Activated CD4-positive, alpha-beta T cell treated with anti-CD3 and anti-CD28 coated beads for 1 hour (primary cell): ENCODE measurements around the gene NDFIP2.

Experiments used
- DNase-seq: peaks from one replicate; pipeline ENCODE4 v3.0.0-alpha.2; 2020

NDFIP2 gene

DNA sequence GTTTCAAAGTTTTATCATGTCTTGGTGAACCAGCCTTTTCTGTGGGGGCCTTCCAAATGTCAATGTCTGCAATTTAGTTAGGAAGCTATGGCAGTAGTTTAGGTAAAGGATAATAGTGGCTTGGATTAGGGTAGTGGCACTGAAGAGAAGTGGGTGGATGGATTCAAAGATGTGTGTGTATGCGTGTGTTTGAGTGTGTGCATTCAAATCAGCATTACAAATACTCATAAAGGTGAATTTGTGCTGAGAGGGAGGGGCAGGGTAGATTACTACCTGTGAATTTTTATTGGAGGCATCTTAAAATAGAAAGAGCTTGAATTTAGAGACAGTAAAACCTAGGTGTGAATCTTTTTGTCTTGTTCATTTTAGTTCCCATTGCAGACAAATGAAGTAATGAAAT is 16.9 kb downstream of the NDFIP2 start:
- DNase-seq: no peak

DNA sequence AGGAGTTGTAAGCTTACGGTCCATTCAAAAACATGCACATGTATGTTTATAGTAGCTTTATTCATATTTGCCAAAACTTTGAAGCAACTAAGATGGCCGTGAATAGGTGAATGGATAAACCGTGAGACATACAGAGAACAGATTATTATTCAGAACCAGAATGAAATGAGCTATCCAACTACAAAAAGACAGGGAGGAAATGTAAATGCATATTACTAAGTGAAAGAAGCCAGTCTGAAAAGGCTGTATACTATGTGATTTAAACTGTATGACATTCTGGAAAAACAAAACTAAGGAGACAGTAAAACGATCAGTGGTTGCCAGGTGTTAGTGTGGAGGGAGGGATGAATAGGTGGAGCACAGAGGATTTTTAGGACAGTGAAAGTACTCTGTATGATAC is 19.9 kb downstream of the NDFIP2 start:
- DNase-seq: no peak

DNA sequence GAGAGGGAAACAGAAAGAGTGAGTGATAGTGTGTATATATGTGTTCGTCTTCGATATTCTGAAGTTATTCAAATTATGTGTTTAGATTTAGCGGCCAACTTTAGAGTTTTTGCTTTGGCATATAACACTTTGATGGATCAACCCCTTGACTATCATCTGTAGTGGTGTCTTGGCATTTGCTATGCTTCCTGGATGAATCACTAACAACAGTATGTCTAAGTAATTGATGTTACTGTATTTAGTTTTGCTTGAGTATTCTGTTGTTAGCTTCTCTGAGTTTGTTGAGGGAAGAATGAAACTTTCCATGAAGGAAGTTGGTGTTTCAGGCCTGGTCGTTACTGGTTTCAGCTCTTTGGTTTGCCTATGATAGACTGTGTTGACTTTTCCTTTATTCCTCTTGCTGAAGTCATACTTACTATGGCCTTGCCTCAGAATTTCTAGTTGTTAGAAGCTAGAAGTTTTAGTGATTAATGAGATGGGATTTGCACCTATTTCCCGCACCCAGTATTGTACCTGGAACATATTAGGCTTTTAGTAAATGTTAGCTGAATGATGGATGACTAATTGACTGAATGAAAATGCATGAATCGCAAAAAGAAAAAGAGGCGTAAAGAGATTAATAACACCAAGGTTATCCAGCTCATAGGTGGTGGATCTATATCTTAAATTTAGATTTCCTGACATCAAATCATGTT is 20.7 kb downstream of the NDFIP2 start:
- DNase-seq: no peak

DNA sequence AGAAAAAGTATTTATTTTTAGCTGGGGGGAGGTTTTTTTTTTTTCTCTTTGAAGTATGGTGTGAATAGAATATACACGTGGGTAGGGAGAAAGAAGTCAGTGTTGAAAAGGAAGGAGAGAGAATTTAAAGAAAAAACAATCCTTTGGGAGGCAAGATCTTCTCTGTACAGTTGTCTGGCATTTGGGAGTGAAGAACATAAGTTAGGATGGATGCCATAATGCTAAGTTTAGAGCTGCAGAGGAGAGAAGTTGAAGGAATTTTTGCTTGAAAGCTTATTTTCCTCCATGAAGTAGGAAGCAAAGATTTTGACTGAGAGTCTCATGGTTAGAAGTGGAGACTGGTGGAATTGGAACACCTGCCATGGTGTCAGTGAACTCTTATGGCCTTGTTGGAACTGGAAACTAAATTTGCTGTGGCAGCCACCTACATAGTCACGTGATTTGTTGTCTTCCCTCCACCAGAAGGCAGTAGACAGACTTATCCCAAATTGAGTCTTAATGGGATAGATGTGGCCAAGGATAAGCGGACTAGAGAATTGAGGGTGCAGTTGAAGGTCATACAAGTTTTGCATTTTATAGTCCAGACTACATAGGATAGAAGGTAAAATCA is 22.0 kb downstream of the NDFIP2 start:
- DNase-seq: no peak

DNA sequence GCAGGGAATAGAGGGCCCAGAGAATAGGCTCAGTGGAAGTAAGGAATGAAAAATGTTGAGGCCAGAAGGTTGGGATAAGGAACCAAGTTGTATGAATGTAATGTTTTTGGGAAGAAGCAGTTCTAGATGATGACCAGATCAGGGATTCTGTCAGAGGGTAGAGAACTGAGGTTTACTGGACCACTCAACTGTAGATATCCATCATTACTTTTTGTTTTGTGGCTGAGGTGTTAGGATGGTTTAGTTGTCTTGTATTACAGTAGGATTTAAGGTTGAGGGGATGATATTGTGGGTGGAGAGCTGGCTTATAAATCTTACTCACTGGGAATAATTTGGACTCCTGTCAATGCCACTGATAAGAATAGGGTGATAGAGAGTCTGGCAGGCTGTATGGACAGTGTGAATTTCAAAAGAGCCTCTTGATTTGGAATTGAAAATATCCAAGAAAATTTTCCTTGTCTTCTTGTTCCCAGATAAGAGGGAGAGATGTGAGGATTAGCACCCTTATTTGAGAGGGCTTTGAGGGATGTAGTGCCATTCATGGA is 22.6 kb downstream of the NDFIP2 start:
- no peak for DNase-seq

DNA sequence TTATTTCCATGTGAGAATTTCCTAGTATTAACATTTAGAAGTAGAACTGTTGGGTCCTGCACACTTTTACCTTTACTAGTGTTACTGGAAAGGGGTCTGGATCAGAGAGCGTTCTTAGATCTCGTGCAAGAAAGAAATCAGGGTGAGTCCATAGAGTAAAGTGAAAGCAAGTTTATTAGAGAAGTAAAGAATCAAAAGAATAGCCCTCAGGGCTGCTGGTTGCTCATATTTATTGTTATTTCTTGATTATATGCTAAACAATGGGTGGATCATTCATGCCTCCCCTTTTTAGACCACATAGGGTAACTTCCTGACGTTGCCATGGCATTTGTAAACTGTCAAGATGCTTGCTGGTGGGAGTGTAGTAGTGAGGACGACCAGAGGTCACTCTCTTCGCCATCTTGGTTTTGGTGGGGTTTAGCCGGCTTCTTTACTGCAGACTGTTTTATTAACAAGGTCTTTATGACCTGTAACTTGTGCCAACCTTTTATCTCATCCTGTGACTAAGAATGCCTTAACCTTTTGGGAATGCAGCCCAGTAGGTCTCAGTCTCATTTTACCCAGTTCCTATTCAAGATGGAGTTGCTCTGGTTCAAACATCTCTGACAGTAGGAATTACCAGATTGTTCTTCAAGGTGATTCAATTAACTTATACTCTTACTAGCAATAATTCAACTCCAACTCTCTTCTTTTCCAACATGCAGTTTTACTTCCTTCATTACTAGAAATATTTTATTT is 27.4 kb downstream of the NDFIP2 start:
- no peak for DNase-seq

DNA sequence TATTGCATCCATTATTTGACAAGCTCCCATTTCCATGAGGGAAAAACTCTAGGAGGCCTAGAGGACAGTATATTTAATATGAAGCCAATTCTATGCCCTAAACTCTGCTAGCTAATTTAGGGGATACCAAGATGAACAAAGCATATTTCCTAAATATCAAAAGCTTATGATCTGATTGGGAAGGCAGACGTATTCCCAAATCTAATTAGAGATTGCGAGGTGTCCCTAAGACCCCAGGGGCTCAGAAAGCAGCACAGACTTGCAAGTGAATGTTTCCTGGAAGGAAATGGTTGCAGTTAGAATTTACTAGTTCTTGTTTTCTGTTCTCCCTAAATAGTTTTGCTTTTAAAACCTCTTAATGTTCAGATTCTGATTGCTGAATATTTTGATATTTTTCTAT is 30.7 kb downstream of the NDFIP2 start:
- DNase-seq: no peak

DNA sequence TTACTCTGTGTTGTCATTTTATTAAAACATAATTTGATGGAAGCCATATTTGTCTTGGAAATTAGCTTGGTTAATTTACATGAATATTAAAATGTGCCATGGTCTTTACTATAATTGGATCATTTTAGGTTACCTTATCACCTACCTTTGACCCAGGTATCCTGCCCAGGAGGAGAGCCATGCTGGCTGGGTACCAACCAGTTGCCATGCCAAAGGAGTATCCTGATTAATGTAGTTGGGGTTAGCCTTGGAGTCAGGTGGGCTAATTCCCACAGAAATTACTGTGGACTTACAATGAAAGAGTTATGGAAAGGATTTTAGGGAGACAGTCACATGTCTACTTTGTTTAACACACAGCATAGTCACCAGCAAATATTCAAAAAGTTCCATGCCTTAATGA is 32.0 kb downstream of the NDFIP2 start:
- DNase-seq: no peak

DNA sequence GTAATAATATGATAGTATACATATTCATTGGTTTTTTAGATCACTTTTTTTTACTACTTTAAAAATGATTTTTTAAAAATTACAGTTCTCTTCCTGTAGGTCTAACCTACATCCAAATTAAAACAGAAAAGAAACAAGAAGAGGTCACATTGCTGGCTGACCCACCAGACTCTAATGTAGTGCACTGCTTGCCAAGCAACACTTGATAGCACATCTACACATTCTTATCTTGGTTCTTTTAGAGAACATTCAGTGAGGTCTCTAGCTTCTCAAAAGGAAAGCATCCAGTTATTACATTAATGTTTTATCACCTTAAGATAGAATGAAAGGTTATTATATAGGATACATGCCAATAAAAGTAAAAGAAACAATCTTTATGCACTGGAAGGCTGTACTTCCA is 35.6 kb downstream of the NDFIP2 start:
- DNase-seq: no peak

DNA sequence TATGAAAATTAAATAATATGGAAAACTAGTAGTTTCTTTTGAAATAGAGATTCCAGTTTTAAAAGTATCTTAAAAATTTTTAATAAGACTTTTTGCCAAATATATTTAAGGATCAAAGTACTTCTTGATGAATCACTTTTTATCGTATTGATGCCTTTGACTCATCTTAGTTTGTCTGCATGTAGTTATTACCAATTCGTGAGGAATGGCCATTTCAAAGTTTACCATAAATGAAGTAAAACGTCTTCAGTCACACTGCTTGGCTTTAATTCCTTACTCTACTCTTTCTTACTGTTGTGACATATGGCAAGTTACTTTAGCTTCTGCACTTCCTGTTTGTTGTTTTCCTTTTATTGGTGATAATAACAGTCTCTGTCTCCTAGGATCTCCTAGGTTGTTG is 38.3 kb downstream of the NDFIP2 start:
- no peak for DNase-seq

DNA sequence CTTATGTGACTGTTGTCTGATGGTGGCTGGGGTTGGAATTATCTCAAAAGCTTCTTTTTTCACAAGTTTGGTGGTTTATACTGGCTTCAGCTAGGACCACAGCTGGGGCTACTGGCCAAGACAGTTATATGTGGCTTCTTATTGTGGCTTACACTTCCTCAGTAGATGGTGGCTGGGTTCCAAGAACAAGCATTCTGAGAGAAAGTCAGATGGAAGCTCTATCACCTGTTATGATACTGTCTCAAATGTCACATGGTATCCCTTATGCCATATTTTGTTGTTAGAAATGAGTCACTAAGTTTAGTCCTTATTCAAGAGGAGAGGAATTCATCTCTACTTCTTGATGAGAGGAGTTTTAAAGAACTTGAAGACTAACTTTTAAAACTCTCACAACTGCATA is 41.6 kb downstream of the NDFIP2 start:
- no peak for DNase-seq

DNA sequence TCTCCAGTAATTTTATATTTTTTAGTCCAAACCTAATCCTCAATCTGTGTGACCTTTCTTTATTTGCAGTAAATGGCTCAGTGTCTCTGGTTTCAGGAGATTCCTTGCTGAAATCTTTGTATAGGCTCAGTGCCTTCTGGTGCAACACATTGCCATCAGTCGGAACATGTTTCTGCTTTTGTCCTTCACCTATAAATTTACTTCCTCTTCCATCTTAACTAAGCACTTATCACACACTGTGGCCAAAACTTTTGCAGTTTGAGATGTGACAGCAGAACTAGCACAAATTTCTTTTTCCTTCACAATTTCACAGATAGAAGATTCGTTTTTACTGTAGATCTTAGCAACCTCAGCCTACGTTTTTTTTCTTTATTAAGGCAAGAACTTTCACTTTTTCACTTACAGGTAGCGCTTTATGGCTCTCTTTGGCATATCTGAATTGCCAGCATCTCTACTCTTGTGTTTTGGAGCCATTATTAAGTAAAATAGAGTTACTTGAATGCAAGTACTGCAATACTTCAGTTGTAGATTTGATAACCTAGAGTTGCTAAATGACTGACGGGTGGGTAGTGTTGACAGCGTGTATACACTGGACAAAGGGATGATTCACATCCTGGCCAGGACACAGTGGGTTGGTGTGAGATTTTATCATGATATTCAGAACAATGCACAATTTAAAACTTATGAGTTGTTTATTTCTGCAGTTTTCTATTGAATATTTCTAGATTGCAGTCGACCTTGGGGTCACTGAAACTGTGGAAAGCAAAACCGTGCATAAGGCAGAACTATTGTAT is 44.3 kb downstream of the NDFIP2 start:
- no peak for DNase-seq

DNA sequence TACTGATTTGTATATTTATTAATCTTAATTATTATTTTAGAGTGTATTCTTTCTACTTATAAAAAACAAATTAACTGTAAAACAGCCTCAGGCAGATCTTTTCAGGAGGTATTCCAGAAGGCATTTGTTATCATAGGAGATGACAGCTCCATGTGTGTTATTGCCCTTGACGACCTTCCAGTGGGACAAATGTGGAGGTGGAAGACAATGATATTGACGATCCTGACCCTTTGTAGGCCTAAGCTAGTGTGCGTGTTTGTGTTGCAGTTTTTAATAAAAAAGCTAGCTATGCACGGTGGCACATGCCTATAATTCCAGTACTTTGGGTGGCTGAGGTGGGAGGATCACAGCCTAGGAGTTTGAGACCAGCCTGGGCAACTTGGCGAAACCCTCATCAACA is 46.7 kb downstream of the NDFIP2 start:
- DNase-seq: no peak

DNA sequence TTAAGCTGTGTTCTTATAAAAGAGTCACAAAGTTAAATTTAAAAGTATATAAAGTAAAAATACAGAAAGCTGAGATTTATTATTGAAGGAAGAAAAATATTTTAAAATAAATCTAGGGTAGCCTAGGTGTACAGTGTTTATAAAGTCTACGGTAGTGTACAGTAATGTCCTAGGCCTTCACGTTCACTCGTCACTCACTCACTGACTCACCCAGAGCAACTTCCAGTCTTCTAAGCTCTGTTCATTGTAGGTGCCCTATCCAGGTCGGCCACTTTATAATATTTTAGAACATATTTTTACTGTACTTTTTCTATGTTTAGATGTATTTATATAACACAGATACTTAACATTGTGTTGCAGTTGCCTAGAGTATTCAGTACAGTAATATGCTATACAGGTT is 47.4 kb downstream of the NDFIP2 start:
- DNase-seq: no peak

DNA sequence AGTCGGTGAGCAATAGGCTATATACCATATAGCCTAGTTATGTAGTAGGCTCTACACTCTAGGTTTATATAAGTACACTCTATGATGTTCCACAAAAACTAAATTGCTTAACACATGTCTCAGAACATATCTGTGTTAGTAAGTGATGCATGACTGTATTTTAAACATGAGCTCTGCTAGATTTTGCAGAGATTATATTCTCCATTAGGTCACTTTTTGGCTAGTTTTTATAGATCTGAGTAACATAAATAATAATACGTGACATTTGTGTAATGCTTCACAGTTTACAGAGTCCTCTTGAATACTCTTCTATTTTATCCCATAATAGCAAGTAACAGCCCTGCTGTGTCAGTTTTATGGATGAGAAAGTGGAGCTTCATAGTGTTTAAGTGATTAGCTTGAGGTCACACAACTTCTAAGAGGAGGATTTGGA is 47.8 kb downstream of the NDFIP2 start:
- DNase-seq: no peak

DNA sequence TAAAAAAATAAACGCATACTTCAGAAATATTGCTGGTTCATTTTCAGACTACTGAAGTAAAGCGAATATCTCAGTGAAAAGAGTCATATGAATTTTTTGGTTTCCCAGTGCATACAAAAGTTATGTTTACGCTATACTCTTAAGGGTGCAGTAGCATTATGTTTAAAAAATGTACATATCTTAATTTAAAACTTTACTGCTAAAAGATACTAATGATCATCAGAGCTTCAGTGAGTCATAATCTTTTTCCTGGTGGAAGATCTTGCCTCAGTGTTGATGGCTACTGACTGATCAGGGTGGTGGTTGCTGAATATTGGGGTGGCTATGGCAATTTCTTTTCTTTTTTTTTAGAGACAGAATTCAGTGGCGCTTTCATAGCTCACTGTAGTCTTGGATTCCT is 48.9 kb downstream of the NDFIP2 start:
- no peak for DNase-seq

DNA sequence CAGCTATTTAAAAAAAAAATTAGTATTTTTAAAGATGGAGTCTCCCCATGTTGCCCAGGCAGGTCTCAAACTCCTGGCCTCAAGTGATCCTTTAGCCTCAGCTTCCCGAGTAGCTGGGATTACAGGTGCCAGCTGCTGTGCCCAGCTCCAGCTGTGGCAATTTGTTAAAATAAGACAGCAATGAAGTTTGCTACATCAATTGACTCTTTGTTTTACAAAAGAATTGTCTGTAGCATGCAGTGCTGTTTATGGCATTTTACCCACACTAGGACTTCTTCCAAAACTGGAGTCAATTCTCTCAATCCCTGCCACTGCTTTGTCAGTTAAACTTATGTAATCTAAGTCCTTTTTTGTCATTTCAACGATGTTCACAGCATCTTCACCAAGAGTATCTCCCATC is 49.3 kb downstream of the NDFIP2 start:
- no peak for DNase-seq

DNA sequence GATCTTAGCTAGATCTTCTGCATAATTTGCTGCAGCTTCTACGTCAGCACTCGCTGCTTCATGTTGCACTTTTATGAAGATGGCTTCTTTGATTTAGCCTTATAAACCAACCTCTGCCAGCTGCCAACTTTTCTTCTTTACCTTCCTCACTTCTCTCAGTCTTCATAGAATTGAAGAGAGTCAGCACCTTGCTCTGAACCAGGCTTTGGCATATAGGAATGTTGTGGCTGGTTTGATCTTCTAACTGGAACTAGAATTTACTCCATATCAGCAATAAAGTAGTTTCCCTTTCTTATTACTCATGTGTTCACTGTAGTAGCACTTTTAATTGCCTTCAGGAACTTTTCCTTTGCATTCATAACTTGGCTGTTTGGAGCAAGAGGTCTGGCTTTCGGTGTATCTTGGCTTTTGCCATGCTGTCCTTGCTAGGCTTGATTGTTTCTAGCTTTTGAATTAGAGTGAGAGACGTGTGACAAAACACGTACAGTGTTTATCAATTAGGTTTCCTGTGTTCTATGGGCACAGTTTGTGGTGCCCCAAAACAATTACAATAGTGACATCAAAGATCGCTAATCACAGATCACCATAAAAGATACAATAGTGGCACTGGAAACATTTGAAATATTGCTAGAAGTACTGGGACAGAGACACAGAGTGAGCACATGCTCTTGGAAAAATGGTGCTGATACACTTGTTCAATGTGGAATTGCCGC is 50.7 kb downstream of the NDFIP2 start:
- DNase-seq: no peak

DNA sequence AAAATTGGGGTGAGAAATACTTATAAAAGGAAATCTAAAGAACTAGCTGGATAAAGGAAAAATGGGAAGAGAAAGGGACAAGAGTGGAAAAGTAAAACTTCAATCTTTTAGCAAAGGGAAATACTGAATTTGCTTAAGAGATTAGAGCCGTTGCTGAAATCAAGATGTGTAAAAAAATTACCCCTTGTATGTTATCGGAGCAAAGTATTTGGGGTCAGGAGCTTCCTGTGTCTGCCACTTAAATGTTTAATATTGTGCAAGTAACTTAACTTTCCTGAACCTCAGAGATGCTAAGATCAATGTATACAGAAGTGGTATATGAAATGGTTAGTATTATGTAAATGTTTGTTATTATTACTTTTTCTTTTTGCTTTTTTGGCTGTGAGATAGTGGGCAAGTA is 51.6 kb downstream of the NDFIP2 start:
- no peak for DNase-seq

DNA sequence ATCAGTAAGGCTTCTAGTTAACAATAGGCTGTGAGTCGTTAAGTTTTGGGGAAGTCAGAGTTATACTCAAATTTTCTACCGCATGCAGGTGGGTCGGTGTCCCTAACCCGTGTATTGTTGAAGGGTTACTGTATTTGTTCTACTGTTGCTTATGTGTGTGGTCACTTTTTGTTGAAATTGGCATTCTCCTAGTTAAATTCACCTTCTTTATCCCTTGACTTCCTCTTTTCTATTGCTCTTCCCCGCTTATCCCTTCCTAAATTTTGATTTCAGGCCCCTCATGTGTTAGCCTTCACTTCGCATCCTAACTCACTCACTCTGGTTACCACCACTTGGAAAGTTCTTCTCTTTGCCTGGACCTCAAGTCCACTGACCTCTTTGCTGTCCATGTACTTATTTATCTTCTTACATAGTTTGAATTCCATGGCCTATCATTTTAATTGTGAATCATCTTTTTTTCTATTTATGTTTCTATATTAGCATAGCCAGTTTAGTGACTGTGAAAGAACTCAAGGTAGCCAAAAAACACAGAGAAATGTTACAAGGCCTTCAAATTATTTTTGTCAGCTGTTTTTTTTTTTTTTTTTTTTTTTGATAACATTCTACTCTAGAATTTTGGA is 52.9 kb downstream of the NDFIP2 start:
- DNase-seq: no peak

DNA sequence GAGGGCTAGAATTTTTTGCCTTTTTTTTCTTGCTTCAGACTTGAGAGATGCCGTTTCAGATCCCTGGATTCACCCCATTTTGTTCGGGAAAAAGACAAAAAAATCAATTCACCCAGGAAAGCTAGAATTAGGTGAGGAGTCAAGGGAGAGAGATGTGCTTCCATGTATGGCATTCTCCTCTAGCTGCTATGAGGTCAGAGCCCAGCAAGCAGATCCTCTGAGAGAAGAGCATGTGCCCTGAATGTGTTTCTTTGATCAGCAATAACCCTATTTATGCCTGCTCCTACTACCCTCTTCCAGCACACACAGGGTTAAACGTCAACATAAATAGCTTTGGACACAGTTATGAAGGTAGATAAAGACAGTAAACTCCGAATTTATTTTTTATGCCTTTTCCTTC is 53.6 kb downstream of the NDFIP2 start:
- no peak for DNase-seq

DNA sequence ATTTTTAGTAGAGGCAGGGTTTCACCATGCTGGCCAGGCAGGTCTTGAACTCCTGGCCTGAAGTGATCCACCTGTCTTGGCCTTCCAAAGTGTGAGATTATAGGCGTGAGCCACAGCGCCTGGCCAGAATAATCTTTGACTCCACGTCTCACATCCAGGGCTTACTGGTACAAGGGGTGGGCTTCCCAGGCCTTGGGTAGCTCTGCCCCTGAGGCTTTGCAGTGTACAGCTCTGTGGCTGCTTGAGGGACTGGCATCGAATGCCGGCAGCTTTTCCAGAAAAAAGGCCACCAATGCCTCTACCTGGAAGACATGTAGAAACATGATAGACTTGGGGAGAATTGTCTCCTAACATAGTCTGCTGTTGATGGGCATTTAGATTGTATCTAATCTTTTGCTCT is 57.8 kb downstream of the NDFIP2 start:
- no peak for DNase-seq
